Ishikawa (cell line): ENCODE results near the gene ALDH1B1.

ENCODE experiments used
- CEBPB ChIP-seq: IDR thresholded peaks from 2 replicates; pipeline ENCODE4 v1.6.1; 2012
- CREB1 ChIP-seq: IDR thresholded peaks from 2 replicates; pipeline ENCODE4 v1.6.1; 2012; ENCODE audit warnings: low read depth
- EGR1 ChIP-seq: IDR thresholded peaks from 2 replicates; pipeline ENCODE4 v1.6.1; 2012
- EP300 ChIP-seq: IDR thresholded peaks from 2 replicates; pipeline ENCODE4 v1.6.1; 2012; ENCODE audit warnings: borderline replicate concordance
- FOXM1 ChIP-seq: IDR thresholded peaks from 2 replicates; pipeline ENCODE4 v1.6.1; 2012; ENCODE audit warnings: low read depth, borderline replicate concordance
- NFIC ChIP-seq: IDR thresholded peaks from 2 replicates; pipeline ENCODE4 v1.6.1; 2012
- RAD21 ChIP-seq: IDR thresholded peaks from 2 replicates; pipeline ENCODE4 v1.6.1; 2012; ENCODE audit warnings: low read depth
- TAF1 ChIP-seq: IDR thresholded peaks from 2 replicates; pipeline ENCODE4 v1.6.1; 2012; ENCODE audit warnings: low read depth, mild to moderate bottlenecking
- TCF12 ChIP-seq: IDR thresholded peaks from 2 replicates; pipeline ENCODE4 v1.6.1; 2012; ENCODE audit warnings: low read depth
- TEAD4 ChIP-seq: IDR thresholded peaks from 2 replicates; pipeline ENCODE4 v1.6.1; 2012
- YY1 ChIP-seq: IDR thresholded peaks from 2 replicates; pipeline ENCODE4 v1.6.1; 2012; ENCODE audit warnings: low read depth
- ZBTB7A ChIP-seq: IDR thresholded peaks from 2 replicates; pipeline ENCODE4 v1.6.1; 2012; ENCODE audit warnings: low read depth
- TF ChIP-seq, protein P1 (sequence below): IDR thresholded peaks from 2 replicates; pipeline ENCODE4 v1.6.1; 2012
- TF ChIP-seq, protein P2 (sequence below): IDR thresholded peaks from 2 replicates; pipeline ENCODE4 v1.6.1; 2012; ENCODE audit warnings: low read depth, mild to moderate bottlenecking
- TF ChIP-seq, protein P3 (sequence below): IDR thresholded peaks from 2 replicates; pipeline ENCODE4 v1.6.1; 2012

ALDH1B1 gene

DNA sequence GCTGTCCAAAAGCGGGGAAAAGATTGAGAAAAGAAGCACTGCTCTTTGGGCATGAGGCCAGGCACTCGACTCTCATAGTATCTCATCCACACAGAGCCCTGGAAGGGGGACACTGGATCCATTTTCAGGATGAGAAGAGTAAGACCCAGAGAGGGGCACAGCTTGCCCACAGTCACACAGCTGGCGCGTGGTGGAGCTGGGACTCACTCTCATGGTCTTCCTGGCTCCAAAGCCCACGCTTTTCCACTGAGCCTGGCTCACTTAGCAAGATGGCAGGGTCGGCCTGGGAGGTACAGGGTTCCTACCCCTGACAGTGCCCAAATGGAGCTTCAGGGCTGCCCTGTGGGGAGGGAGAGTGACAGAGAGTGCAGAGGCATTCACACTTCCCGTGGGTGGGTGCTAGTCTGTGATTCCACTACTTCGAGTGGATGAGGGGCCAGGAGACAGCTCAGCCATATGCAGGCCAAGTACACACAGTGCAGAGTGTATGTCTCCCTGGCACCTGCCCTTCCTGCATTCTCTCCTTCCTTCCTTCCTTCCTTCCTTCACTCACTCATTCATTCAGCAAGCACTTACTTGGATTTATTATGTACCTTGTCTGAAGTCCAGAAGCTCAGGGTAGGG, 50.1 kb downstream of the ALDH1B1 start:
- TF ChIP-seq TCF12 (no peak), ZBTB7A (no peak), TAF1 (no peak), CREB1 (no peak), EGR1 (no peak), YY1 (no peak), CEBPB (no peak), NFIC (no peak), FOXM1 (no peak), RAD21 (no peak), EP300 (no peak), TEAD4 (no peak)
- TF ChIP-seq, protein P1, sequence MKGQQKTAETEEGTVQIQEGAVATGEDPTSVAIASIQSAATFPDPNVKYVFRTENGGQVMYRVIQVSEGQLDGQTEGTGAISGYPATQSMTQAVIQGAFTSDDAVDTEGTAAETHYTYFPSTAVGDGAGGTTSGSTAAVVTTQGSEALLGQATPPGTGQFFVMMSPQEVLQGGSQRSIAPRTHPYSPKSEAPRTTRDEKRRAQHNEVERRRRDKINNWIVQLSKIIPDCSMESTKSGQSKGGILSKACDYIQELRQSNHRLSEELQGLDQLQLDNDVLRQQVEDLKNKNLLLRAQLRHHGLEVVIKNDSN, result no peak
- TF ChIP-seq, protein P2, sequence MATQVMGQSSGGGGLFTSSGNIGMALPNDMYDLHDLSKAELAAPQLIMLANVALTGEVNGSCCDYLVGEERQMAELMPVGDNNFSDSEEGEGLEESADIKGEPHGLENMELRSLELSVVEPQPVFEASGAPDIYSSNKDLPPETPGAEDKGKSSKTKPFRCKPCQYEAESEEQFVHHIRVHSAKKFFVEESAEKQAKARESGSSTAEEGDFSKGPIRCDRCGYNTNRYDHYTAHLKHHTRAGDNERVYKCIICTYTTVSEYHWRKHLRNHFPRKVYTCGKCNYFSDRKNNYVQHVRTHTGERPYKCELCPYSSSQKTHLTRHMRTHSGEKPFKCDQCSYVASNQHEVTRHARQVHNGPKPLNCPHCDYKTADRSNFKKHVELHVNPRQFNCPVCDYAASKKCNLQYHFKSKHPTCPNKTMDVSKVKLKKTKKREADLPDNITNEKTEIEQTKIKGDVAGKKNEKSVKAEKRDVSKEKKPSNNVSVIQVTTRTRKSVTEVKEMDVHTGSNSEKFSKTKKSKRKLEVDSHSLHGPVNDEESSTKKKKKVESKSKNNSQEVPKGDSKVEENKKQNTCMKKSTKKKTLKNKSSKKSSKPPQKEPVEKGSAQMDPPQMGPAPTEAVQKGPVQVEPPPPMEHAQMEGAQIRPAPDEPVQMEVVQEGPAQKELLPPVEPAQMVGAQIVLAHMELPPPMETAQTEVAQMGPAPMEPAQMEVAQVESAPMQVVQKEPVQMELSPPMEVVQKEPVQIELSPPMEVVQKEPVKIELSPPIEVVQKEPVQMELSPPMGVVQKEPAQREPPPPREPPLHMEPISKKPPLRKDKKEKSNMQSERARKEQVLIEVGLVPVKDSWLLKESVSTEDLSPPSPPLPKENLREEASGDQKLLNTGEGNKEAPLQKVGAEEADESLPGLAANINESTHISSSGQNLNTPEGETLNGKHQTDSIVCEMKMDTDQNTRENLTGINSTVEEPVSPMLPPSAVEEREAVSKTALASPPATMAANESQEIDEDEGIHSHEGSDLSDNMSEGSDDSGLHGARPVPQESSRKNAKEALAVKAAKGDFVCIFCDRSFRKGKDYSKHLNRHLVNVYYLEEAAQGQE, result no peak
- TF ChIP-seq, protein P3, sequence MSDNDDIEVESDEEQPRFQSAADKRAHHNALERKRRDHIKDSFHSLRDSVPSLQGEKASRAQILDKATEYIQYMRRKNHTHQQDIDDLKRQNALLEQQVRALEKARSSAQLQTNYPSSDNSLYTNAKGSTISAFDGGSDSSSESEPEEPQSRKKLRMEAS, result no peak

DNA sequence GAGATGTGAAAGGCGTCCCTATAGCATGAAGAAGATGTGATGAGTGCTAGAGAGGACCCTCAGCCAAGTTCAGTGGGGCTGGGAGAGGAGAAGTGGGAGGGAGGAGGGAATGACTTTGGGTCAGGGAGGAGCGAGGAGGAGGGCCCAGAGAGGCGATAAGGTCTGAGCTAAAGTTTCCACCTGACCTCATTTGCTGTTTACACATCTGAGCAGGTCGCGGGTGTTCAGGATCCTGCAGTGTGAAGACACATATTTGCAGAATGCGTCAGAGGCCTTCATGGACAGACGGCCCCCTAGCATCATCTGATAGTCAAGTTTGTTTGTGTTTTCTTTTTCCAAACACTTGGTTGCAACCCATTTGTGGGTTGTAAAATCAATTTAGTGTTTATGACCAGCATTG, 50.7 kb downstream of the ALDH1B1 start:
- no peak for TF ChIP-seq ZBTB7A
- no peak for TF ChIP-seq EP300
- no peak for TF ChIP-seq FOXM1
- no peak for TF ChIP-seq NFIC
- TF ChIP-seq, protein P2, result no peak
- TF ChIP-seq TCF12, result no peak
- TF ChIP-seq, protein P3, result no peak
- TF ChIP-seq TAF1, result no peak
- no peak for TF ChIP-seq CREB1
- TF ChIP-seq, protein P1, result no peak
- no peak for TF ChIP-seq EGR1
- TF ChIP-seq RAD21, result no peak

DNA sequence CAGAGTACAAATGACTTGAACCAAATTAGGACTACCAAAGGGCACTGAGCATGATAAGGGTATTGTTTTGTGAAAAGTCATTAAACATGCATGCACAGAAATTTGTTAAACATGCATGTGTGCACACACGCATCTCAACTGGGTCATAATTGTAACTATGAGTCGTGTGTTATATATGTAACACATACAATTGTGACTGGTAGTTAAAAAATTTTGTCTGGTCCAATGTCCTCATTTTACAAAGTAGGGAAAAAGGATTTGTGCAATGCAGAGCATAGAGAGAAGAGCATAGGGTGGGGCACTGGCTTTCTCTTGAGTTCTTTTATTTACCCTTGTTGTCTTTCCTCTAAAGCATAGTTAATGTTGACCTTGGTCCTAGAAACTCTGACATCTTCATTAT, 51.1 kb downstream of the ALDH1B1 start:
- TF ChIP-seq, protein P2, result no peak

DNA sequence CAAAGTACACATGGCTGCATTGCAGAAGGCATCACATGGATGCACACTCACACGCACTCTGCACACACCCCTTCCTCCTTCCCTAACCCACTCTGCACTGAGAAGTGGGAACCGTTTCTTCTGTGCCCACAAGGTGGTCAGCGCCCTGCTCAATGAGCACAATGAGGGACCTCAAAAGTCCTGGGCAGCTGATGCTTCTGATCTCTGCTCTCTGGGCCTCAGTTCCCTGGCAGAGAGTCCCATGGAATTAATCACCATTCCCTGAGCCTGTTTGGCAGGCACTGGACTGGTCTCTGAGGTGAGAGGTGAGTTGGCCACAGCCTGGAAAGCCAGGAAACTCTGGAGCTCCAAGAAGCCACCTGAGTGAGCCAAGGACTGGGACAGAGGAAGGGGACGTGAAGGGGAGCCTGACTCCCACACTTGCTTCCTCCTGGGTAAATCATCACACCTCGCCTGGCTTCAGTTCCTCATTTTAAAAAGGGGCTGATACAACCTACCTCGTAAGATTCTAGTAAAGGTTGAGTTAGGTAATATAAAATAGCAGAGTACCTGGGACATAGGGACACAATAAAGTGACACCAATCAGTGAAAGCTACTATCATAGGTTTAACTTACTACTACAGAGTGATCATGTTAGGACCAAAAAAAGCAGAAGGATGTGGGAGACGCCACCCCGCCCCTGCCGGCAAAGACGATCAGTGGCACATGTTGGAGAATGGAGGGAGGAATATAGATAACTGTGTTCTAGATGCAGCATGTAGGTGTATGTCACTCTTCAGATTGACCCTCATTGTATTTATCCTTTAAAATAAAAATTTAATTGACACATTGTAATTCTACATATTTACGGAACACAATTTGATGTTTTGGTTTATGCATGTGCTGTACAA, 52.9 kb downstream of the ALDH1B1 start:
- TF ChIP-seq RAD21 (no peak), TAF1 (no peak), TEAD4 (no peak)

DNA sequence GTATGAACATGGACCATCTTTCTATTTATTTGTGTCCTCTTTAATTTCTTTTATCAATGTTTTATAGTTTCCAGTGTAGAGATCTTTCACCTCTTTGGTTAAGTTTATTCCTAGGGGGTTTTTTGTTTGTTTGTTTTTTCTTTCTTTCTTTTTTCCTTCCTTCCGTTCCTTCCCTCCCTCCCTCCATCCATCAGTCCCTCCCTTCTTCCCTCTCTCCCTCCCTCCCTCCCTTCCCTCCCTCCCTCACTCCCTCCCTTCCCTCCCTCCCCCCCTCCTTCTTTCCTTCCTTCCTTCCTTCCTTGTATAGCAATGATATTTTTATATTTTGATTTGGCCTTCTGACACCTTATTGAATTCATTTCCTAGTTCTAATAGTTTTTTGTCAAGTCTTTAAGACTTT, 55.2 kb downstream of the ALDH1B1 start:
- TF ChIP-seq TCF12 (no peak), CREB1 (no peak)
- TF ChIP-seq, protein P3, result no peak
